ENCODE data around the gene FGF18. TPM values are rescaled to one million over a fixed set of nuclear protein-coding genes. Genes with fewer than 3 reads are reported as not detected.

FGF18 gene
- total and polyA plus RNA-seq, 9 of the 15 experiments (the other 6 are each of a cell fraction or from before 2014, with no cell fraction given): 0.05 to 0.18 (median 0.11) TPM; not detected in 6

DNA sequence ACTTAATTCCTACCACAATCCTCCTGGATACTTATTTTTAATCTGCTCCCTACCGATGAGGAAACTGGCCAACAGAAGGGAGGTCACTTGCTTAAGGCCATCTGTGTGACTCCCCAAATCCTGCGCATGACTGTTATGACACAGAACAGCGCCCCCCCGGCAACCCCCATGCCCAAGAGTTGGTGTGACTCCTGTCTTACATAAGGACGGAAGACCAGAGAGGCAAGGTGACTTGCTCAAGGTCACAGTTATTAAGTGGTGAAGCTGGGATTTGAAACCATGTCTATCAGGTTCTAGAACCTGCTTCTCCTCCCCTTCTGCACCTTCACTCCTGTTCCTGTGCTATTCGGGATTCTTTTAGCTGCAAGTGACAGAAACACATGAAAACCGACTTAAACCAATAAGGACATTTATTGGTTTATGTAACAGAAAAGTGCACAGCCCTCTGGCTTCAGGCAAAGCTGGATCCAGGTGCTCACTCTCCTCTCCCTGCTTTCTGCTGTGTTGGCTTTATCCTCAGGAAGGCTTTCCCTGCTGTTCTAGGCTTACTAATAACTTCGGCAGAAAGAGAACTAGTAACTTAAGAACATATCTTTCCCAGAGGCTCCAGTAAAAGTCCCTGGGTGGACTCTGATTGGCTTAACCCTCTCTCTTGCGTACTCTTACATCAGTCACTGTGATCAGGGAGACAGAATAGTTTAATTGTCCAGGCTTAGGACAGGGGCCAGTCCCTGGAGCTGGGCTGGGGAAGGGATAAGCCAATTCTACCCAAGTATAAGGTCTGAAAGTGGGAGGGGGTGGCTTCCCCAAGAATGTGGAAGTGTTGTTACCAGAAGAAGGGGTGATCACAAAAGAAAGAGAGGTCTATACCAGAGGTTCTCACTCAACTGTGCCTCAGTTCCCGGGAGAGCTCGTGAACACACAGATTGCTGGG lies 43.7 kb downstream of the FGF18 start (continued):
- TF ChIP-seq RNF219 (CRISPR knock-in tag; IDR thresholded peaks at IDR 0.05) (no peak), FOSL1 (tag; conservative IDR thresholded peaks at IDR 0.05) (peak; percentile 16; the same call in 1 of the 2 replicates), CBX3 (IDR thresholded peaks at IDR 0.05; ENCODE audit: borderline replicate concordance in 1 of 2, low read length in 2 of 2) (no peak), YBX1 (IDR thresholded peaks at IDR 0.05) (no peak), NFXL1 (CRISPR knock-in tag; IDR thresholded peaks at IDR 0.05) (no peak), CHD1 (IDR thresholded peaks at IDR 0.05; ENCODE audit: low read length) (no peak), MAZ (CRISPR knock-in tag; conservative IDR thresholded peaks at IDR 0.05 in 1 of 2, IDR thresholded peaks at IDR 0.05 in 1 of 2) (peak in 1 of 2 experiments; percentile 27; a peak in 1 of 4 replicates), TRIM24 (IDR thresholded peaks at IDR 0.05) (peak; percentile 10 to 62; a peak in 2 of 4 replicates), ZNF717 (CRISPR knock-in tag; IDR thresholded peaks at IDR 0.05) (no peak), HMG20A (CRISPR knock-in tag; conservative IDR thresholded peaks at IDR 0.05) (no peak), NRF1 (conservative IDR thresholded peaks at IDR 0.05 in 1 of 2, IDR thresholded peaks at IDR 0.05 in 1 of 2) (peak; percentile 79 to 83), ZNF778 (CRISPR knock-in tag; IDR thresholded peaks at IDR 0.05) (no peak), VEZF1 (CRISPR knock-in tag; IDR thresholded peaks at IDR 0.05) (peak; percentile 28; the same call in 1 of the 2 replicates), KLF10 (CRISPR knock-in tag; IDR thresholded peaks at IDR 0.05) (no peak)
- TF ChIP-seq, protein P1, sequence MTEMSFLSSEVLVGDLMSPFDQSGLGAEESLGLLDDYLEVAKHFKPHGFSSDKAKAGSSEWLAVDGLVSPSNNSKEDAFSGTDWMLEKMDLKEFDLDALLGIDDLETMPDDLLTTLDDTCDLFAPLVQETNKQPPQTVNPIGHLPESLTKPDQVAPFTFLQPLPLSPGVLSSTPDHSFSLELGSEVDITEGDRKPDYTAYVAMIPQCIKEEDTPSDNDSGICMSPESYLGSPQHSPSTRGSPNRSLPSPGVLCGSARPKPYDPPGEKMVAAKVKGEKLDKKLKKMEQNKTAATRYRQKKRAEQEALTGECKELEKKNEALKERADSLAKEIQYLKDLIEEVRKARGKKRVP (CRISPR knock-in tag; IDR thresholded peaks at IDR 0.05): peak; percentile 83
- TF ChIP-seq, protein P2, sequence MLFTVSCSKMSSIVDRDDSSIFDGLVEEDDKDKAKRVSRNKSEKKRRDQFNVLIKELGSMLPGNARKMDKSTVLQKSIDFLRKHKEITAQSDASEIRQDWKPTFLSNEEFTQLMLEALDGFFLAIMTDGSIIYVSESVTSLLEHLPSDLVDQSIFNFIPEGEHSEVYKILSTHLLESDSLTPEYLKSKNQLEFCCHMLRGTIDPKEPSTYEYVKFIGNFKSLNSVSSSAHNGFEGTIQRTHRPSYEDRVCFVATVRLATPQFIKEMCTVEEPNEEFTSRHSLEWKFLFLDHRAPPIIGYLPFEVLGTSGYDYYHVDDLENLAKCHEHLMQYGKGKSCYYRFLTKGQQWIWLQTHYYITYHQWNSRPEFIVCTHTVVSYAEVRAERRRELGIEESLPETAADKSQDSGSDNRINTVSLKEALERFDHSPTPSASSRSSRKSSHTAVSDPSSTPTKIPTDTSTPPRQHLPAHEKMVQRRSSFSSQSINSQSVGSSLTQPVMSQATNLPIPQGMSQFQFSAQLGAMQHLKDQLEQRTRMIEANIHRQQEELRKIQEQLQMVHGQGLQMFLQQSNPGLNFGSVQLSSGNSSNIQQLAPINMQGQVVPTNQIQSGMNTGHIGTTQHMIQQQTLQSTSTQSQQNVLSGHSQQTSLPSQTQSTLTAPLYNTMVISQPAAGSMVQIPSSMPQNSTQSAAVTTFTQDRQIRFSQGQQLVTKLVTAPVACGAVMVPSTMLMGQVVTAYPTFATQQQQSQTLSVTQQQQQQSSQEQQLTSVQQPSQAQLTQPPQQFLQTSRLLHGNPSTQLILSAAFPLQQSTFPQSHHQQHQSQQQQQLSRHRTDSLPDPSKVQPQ (CRISPR knock-in tag; IDR thresholded peaks at IDR 0.05; ENCODE audit: borderline replicate concordance): no peak
- TF ChIP-seq, protein P3, sequence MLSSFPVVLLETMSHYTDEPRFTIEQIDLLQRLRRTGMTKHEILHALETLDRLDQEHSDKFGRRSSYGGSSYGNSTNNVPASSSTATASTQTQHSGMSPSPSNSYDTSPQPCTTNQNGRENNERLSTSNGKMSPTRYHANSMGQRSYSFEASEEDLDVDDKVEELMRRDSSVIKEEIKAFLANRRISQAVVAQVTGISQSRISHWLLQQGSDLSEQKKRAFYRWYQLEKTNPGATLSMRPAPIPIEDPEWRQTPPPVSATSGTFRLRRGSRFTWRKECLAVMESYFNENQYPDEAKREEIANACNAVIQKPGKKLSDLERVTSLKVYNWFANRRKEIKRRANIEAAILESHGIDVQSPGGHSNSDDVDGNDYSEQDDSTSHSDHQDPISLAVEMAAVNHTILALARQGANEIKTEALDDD (IDR thresholded peaks at IDR 0.05): peak; percentile 65; the same call in 1 of the 2 replicates
